Measurements from ENCODE around the gene OR2L3.

- no peak for TF ChIP-seq CTCF (IDR thresholded peaks at IDR 0.05 in 4 of 5, conservative IDR thresholded peaks at IDR 0.05 in 1 of 5)
- no peak for TF ChIP-seq POLR2A (IDR thresholded peaks at IDR 0.05)
Observed at GRCh38 chr1:248055261-248055660, 8.6 kb downstream of the OR2L3 start.
